AG09309 (cell line): Measurements from ENCODE around the gene GJC2.

Experiments used
- DNase-seq: peaks from one replicate; pipeline ENCODE4 v3.0.0-alpha.2; 2010; ENCODE audit warnings: low read depth
- H3K4me3 ChIP-seq: 2 replicates; pipeline ENCODE4 v1.5.1; 2011; ENCODE audit warnings: mild to moderate bottlenecking, low read depth, low read length, moderate library complexity; ENCODE audit not compliant: control insufficient read depth
- CTCF ChIP-seq: IDR thresholded peaks from 2 replicates; pipeline ENCODE4 v1.5.1; 2011; ENCODE audit warnings: mild to moderate bottlenecking, low read depth, low read length, inconsistent platforms; ENCODE audit not compliant: insufficient read depth, control insufficient read depth; ENCODE audit errors: missing control alignments

Gene GJC2

DNA sequence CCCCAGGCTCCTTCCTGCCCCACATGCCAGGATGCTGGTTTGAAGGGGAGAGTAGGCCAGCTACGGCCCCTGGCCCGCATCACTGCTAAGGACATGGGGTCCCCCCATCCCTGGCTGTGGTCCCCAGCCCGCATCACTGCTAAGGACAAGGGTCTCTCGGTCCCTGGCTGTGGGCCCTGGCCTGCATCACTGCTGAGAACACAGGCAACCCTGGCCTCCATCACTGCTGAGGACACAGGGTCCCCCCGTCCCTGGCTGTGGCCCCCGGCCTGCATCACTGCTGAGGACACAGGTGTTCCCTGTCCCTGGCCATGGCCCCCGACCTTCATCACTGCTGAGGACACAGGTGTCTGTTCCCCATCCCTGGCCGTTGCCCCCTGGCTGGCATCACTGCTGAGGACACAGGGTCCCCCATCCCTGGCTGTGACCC lies 57.7 kb downstream of the GJC2 start:
- no peak for DNase-seq
- TF ChIP-seq CTCF: no peak
- no peak overlapping the region for H3K4me3 ChIP-seq

GRCh38 chr1:228207851-228208821 lies 58.4 kb downstream of the GJC2 start, which contains the start of gene OBSCN:
Gene OBSCN (plus strand): TSS chr1:228208044. CDS start chr1:228211784, 3,740 bp downstream.
- DNase-seq: no peak
- no peak for TF ChIP-seq CTCF
- H3K4me3 ChIP-seq: no peak within 1 kb of the TSS

- no peak for DNase-seq
- no peak overlapping the region for H3K4me3 ChIP-seq
- TF ChIP-seq CTCF: no peak
These were observed 59.3 kb downstream of the GJC2 start for GRCh38 chr1:228208831-228209551.
